Loucy (cell line): Measurements from ENCODE around the gene GRID1.

Experiments used
- EZH2phosphoT487 ChIP-seq: fragments of 200-600 bp; IDR thresholded peaks from 2 replicates; pipeline ENCODE4 v1.6.1; 2018; ENCODE audit warnings: antibody characterized with exemption, mild to moderate bottlenecking, moderate library complexity, borderline replicate concordance
- TF ChIP-seq, protein P1 (sequence below): fragments of 200-600 bp; sonication (generic); conservative IDR thresholded peaks from 2 replicates; pipeline ENCODE4 v1.5.1; 2014; ENCODE audit warnings: mild to moderate bottlenecking, antibody characterized with exemption, low read length

DNA sequence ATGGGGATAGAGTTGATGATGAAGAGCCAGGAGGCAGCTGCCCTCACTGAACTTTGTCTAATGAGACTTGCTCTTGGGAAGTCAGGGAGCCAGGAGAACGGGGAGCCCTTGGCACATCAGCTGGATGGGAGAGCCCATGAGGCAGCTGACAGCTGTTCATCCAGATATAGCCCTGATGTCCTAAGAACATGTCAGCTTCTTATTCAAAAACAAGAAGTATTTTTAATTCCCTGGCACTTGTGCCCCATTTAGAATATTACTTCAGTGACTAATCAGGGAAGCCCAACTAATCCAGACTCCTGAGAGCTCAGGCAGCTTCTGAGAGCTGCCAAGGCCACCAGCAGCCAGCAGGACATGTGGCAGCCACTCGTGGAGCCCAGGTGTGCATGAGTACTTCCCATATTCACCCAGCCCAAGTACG is 363.4 kb downstream of the GRID1 start:
- TF ChIP-seq, protein P1, sequence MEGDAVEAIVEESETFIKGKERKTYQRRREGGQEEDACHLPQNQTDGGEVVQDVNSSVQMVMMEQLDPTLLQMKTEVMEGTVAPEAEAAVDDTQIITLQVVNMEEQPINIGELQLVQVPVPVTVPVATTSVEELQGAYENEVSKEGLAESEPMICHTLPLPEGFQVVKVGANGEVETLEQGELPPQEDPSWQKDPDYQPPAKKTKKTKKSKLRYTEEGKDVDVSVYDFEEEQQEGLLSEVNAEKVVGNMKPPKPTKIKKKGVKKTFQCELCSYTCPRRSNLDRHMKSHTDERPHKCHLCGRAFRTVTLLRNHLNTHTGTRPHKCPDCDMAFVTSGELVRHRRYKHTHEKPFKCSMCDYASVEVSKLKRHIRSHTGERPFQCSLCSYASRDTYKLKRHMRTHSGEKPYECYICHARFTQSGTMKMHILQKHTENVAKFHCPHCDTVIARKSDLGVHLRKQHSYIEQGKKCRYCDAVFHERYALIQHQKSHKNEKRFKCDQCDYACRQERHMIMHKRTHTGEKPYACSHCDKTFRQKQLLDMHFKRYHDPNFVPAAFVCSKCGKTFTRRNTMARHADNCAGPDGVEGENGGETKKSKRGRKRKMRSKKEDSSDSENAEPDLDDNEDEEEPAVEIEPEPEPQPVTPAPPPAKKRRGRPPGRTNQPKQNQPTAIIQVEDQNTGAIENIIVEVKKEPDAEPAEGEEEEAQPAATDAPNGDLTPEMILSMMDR: no peak
- no peak for TF ChIP-seq EZH2phosphoT487
